Pons (tissue), 1 donor: Measurements from ENCODE around the gene IFI6.
"Not testable (repeated sequence)": the region's sequence is repeated elsewhere in the genome, so short reads cannot be mapped to it uniquely, and the experiment has no call there.

Experiments used
- DNase-seq: peaks from one replicate; pipeline ENCODE4 v3.0.0-alpha.2; 2016; ENCODE audit warnings: low spot score

The IFI6 gene

DNA sequence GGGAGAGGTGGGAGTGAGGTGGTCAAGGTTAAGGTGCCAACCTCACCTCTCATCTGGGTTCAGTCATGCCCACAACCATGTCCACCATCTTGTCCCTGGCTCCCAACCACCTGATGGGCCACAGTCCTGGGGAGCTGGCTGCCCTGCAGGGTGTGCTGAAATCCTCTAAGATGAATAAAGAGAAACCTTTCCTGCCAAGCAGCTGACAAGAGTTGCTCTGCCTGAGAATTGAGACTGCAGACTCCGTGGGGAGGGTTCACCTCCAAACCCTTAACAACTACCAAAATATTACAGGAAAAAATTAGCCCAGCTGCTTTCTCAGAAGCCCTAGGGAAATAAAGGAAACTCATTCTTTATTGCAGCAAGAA lies 21.8 kb downstream of the IFI6 start:
- DNase-seq, result no peak

- DNase-seq, result no peak
Observed at GRCh38 chr1:27649306-27649635, 22.7 kb downstream of the IFI6 start.

DNA sequence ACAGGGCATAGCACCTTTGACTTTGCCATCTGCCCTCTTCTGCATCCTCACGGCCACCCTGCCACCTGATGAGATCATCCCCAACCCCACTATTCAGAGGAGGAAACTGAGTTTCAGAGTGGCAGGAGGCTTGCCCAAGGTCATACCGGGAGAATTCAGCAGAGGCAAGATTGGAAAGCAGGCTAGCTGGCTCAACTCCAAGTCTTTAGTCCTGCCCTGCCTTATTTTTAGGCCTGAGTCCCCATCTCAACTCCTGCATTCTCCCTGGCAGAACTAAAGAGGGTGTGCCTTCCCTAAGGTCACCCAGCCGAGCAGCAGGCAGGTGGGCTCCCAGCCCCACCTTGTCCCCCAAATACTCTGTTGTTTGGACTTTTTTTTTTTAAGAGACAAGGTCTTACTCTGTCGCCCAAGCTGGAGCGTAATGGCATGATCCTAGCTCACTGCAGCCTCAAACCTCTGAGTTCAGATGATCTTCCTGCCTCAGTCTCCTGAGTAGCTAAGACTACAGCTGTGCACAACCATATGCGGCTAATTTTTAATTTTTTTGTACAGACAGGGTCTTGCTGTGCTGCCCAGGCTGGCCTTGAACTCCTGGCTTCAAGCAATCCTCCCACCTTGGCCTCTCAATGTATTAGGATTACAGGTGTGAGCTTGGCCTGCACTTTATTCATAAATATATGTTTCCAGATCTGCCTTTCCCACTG lies 23.2 kb downstream of the IFI6 start:
- no peak for DNase-seq

DNA sequence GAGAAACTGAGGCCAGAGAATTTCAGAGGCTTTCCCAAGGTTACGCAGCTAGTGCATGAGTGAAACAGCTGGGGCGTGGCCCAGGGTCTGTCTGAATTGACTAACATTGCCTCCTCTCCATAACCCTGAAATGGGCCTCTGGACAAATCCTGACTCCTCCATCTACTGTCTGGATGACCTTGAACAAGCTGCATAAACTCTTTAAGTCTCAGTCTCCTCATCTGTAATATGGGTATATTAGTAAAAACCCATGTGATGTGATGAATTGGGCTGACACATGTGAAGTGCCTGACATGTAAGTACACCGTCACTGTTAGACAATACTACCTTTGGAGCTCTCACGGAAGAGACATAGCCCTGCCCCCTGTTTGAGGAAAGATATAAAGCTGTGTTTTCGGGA lies 24.7 kb downstream of the IFI6 start:
- no peak for DNase-seq

- DNase-seq, result no peak
Observed at GRCh38 chr1:27646676-27647075, 25.3 kb downstream of the IFI6 start.

DNA sequence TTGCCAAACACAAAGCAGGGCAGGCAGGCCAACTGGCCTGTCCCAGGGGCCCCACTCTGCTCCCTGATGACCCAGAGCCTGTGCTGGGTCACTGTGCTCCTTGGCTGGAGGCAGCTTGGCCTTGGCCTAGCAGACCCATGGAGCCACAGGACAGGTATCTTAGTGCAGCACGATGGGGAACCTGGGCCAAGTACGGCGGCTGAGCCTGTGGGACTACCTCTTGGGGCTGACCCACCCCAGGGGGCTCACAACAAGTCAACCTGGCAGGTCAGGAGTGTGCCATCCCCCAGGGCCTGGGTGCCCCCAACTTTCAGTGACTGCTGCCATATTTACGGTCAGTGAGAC lies 26.9 kb downstream of the IFI6 start:
- no peak for DNase-seq

- DNase-seq, result no peak
Observed at GRCh38 chr1:27644369-27645070, 27.5 kb downstream of the IFI6 start.

DNA sequence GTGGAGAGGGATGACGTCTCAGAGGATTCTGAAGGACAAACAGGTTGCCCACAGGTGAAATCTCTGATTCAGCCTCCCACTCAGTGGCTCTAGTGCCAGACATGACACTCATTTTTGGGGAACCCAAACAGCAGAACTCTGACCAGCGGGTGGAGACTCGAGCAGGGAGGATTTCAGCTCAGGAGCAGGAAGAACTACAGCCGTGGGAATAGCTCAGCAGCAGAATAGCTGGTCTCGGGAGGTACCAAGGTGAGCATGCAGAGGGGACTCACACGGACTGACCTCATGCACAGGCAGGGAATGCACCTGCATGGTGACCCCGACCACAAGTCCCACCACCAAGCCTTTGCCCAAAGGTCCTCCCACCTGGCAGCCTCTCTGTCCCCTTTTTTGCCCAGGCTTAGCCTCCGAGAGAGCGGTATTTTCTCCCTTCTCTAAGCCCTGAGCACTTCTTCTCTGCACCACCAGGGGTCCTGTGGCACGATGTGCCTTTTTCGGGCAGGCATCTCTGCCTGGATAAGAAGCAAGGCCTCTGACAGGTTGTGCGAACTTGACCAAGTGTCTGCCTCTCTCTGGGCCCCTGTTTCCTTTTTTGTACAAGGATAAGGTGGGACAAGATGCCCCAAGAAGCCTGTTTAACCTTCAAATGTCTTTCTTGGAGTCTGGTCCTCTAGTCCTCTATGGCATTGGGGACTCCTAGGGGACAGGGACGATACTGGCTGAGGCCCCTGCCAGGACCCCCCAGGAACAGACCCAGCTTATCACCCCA lies 28.2 kb downstream of the IFI6 start:
- no peak for DNase-seq

GRCh38 chr1:27640514-27640913 lies 31.5 kb downstream of the IFI6 start:
- not testable (repeated sequence) for DNase-seq

DNA sequence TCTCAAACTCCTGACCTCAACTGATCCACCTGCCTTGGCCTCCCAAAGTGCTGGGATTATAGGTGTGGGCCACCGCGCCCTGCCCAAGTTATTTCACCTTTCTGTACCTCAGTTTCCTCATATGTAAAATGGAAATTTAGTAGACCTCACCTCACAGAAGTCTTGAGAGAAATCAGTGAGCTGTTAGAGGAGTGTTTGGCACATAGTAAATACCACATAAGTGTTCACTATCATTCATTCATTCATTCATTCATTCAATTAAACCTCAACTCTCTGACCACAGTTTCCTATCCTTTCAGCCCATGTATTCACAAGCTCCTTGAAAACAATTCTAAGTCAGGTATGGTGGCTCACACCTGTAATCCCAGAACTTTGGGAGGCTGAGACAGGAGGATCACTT lies 33.2 kb downstream of the IFI6 start:
- no peak for DNase-seq

DNA sequence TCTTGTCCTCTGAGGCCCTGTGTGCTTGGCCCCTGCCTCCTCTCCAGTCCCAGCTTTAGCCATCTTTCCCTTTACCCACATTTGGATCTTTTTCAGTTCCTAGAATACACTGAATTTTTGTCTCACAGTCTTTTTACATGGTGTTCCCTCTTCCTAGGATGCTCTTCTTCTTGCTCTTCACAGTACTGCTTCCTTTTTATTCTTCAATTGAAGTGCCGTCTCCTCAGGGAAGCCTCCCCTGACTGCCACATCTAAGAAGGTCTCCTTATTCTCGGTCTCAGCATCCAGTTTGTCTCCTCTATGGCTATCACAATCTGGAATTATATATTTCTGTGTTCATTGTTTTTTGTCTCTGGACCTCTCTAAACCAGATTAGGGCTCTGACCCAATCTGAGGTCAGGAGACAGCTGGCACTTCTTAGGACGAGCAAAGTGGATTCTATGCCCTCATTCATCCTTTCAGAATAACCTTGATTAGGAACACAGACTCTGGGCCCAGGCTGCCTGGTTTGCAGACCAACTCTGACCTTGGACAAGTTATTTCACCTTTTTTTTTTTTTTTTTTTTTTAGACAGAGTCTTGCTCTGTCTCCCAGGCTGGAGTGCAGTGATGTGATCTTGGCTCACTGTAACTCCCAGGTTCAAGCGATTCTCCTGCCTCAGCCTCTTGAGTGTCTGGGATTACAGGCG lies 33.8 kb downstream of the IFI6 start:
- no peak for DNase-seq

GRCh38 chr1:27635396-27636142 lies 36.4 kb downstream of the IFI6 start:
- DNase-seq, result no peak

DNA sequence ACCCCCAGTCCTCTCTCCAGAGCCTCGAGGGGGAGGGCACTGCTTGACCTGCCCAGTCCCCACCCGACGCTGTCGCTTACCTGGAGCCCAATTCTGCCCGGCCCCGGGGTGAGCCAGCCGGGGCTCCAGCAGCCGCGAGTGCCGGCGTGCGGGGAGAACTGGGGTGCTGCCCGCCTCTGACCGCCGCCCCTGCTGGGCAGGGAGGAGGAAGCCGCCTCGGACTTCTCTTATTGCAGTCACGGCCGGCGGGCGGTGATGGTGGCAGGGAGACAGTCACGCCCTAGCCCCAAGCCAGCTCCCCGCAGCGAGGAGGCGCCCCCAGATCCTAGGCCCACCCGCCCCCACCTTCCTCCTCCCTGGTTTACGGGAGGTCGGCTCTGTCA lies 37.0 kb downstream of the IFI6 start, which contains the start of gene FGR:
Gene FGR, minus strand, starts transcription at position 201 of the 383 bp plus-strand sequence. CDS start 11,269 bp downstream, outside the sequence.
- DNase-seq, result no peak

DNA sequence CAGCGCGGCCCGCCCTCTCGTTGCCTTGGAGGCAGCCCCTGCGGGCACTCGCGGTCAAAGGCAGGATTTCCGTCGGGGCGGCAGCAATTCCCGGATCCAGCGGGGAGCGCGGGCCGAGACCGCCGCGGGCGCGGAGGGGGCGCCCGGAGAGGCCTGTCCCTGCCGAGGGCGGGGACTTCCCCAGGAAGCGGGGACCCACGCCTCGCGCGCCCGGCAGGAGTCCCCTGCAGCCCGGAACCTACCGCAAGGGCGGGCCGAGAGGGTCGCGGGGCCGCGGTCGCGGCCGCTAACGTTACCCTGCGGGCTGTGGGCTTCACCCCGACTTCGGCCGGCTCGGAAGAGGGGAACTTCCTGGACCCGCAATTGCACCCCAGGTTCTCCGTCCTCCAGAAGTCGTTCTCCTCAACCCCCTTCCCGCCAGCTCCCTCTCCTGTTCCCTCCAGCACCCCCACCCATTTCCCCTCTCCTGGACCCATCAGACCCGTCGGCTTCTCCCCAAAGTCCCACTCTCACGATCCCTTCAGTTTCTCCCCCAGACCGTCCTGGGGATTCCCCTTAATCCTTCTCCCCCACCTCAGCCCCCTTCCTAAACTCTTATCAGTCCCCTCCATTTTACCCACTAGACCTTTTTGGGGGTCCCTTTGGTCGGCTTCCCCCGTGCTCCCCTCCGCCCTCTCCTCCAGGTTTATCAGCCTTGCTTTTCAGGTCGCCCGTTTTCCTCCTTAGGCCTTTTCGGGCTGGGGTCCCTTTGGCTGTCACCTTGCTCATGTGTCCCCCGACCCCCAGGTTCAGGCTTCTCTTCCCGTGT lies 37.6 kb downstream of the IFI6 start:
- DNase-seq, result no peak

- DNase-seq, result no peak
Observed at GRCh38 chr1:27633640-27634176, 38.3 kb downstream of the IFI6 start.

- no peak for DNase-seq
Observed at GRCh38 chr1:27633298-27633610, 38.7 kb downstream of the IFI6 start.

DNA sequence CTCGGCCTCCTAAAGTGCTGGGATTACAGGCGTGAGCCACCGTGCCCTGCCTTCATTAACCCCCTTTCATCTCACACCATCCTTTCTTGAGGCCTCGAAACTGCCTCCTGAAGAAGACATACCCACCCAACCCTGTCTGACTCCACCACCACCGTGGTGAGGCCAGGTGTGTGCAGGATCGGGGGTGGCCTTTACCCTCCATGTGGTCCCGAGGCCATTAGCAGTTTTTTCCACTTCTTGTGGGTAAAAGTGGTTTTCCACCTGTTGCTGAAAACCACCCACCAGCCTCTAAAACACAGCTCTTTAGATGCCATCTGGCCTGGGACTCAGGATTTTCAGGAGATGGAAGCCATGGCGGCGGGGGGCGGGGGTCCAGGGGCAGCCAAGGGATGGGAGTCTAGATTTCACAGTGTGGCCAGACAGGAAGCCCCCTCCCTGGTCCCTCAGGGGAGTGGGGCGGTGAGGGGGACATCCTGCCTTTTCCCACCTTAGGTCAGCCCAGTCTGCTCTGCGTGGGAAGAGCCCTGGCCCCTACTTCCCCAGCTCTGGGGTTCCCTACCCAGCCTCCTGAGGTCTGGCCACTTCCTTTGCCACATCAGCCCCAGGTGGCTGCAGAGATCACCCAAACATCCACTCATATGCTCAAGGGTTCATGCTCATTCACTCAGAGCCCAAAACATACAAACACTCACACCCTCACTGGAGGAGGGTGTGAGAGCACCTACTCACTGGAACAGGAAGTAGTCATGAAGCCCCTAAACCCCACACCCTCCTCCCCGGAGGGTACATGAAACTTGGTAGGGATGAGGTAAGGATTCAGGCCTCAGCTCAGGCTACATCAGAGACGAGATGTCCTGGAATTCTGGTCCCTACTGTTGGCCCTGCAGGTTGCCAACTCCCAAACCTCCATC lies 39.4 kb downstream of the IFI6 start:
- DNase-seq, result no peak

GRCh38 chr1:27630859-27631491 lies 41.0 kb downstream of the IFI6 start:
- DNase-seq, result no peak

GRCh38 chr1:27628712-27629111 lies 43.3 kb downstream of the IFI6 start:
- DNase-seq, result no peak
